Parathyroid adenoma (tissue), 2 donors: ENCODE results near the gene DSCAML1.

ENCODE experiments used
- H2AFZ ChIP-seq: fragments of 300-600 bp; sonication (generic); one replicate; pipeline ENCODE4 v1.7.0; 2017; ENCODE audit warnings: antibody characterized with exemption, mild to moderate bottlenecking
- H3K27ac ChIP-seq: fragments of 300-600 bp; sonication (generic); one replicate; pipeline ENCODE4 v1.7.0; 2017
- H3K27me3 ChIP-seq: fragments of 300-600 bp; sonication (generic); one replicate; pipeline ENCODE4 v1.7.0; 2017; ENCODE audit warnings: low read length; ENCODE audit not compliant: control insufficient read depth, insufficient read depth
- H3K36me3 ChIP-seq: fragments of 300-600 bp; sonication (generic); one replicate; pipeline ENCODE4 v1.7.0; 2017; ENCODE audit warnings: low read length; ENCODE audit not compliant: control insufficient read depth, insufficient read depth
- H3K4me1 ChIP-seq: fragments of 300-600 bp; sonication (generic); one replicate; pipeline ENCODE4 v1.7.0; 2017; ENCODE audit warnings: control low read depth
- H3K4me2 ChIP-seq: fragments of 300-600 bp; sonication (generic); one replicate; pipeline ENCODE4 v1.7.0; 2017; ENCODE audit warnings: low read length
- H3K4me3 ChIP-seq: fragments of 300-600 bp; sonication (generic); one replicate; pipeline ENCODE4 v1.7.0; 2017; ENCODE audit warnings: low read depth, low read length
- H3K79me2 ChIP-seq: fragments of 300-600 bp; sonication (generic); one replicate; pipeline ENCODE4 v1.7.0; 2017; ENCODE audit warnings: control low read depth
- H3K9ac ChIP-seq: fragments of 300-600 bp; sonication (generic); one replicate; pipeline ENCODE4 v1.7.0; 2017; ENCODE audit warnings: mild to moderate bottlenecking
- H3K9me3 ChIP-seq: fragments of 300-600 bp; sonication (generic); one replicate; pipeline ENCODE4 v1.7.0; 2017; ENCODE audit warnings: low read length; ENCODE audit not compliant: control insufficient read depth
- CTCF ChIP-seq: fragments of 300-600 bp; sonication (generic); IDR thresholded peaks from one replicate; pipeline ENCODE4 v1.7.0; 2017; ENCODE audit warnings: antibody characterized with exemption, mild to moderate bottlenecking
- donor health status: primary hyperparathyroidism.

The DSCAML1 gene

GRCh38 chr11:117626576-117626975 lies 170.4 kb downstream of the DSCAML1 start:
- no peak overlapping the region for H3K27ac ChIP-seq
- H2AFZ ChIP-seq, result no peak overlapping the region
- H3K4me1 ChIP-seq, result no peaks in the 10 kb centered on the region
- TF ChIP-seq CTCF, result no peak
- H3K79me2 ChIP-seq, result no peaks in the 10 kb centered on the region
- no peaks in the 10 kb centered on the region for H3K27me3 ChIP-seq
- no peak overlapping the region for H3K9ac ChIP-seq
- H3K36me3 ChIP-seq, result no peaks in the 10 kb centered on the region
- H3K4me3 ChIP-seq, result no peak overlapping the region
- no peaks in the 10 kb centered on the region for H3K9me3 ChIP-seq
- H3K4me2 ChIP-seq, result no peak overlapping the region

- no peaks in the 10 kb centered on the region for H3K4me1 ChIP-seq
Measured at GRCh38 chr11:117625237-117625636, 171.8 kb downstream of the DSCAML1 start.

DNA sequence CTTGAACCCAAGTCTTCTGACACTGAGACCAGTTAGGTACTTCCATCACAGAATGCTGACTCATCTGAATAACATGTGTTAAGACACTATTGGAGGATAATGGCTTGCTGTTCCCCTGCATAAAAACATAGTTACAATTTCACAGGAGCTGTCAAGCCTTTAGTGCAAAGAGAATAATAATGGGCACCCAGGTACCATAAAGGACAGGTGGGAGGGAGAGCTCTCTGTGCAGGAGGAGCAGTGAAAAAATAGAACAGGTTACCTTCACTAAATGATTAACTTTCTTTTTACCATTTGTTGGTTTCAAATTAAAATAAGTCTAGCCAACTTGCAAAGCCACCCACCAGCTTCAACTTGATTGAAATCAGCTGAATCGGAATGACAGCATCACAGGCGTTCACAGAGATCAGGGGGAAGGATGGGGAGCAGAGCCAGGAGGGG lies 173.2 kb downstream of the DSCAML1 start:
- H3K4me3 ChIP-seq, result no peak overlapping the region
- H3K9me3 ChIP-seq, result no peaks in the 10 kb centered on the region
- no peaks in the 10 kb centered on the region for H3K4me1 ChIP-seq
- no peak overlapping the region for H3K4me2 ChIP-seq
- TF ChIP-seq CTCF, result no peak
- H2AFZ ChIP-seq, result no peak overlapping the region
- no peak overlapping the region for H3K27ac ChIP-seq
- no peaks in the 10 kb centered on the region for H3K27me3 ChIP-seq
- H3K9ac ChIP-seq, result no peak overlapping the region
- no peaks in the 10 kb centered on the region for H3K79me2 ChIP-seq
- no peaks in the 10 kb centered on the region for H3K36me3 ChIP-seq

More at GRCh38 chr11:117625237-117625636, 171.8 kb downstream of the DSCAML1 start:
- Histone ChIP-seq H2AFZ (no peak overlapping the region), H3K9ac (no peak overlapping the region), H3K4me3 (no peak overlapping the region), H3K79me2 (no peaks in the 10 kb centered on the region), H3K9me3 (no peaks in the 10 kb centered on the region), H3K4me2 (no peak overlapping the region), H3K36me3 (no peaks in the 10 kb centered on the region), H3K27me3 (no peaks in the 10 kb centered on the region), H3K27ac (no peak overlapping the region)
- no peak for TF ChIP-seq CTCF

DNA sequence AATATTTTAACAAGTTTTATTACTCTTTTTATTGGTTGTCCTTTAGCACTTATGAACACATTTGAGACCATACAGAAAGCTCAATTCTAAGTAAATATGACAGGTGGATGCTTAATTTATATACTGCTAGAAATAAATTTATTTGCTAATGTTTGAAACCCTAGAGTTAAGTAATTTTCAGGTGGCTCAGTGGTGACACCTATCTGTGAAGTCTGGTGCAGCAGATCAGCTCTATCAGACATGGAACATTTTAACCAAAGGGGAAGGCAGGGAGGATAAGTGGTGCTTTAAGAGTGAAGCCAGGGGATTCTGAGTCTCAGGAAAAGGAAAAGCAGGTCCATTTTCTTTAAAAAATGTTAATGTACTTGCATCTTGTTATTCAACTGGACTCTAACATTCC lies 175.8 kb downstream of the DSCAML1 start:
- Histone ChIP-seq H3K9me3 (no peaks in the 10 kb centered on the region), H3K4me2 (no peak overlapping the region), H3K79me2 (no peaks in the 10 kb centered on the region), H3K9ac (no peak overlapping the region), H3K4me3 (no peak overlapping the region), H2AFZ (no peak overlapping the region), H3K27ac (no peak overlapping the region), H3K27me3 (no peaks in the 10 kb centered on the region), H3K36me3 (no peaks in the 10 kb centered on the region), H3K4me1 (no peaks in the 10 kb centered on the region)
- TF ChIP-seq CTCF, result no peak

DNA sequence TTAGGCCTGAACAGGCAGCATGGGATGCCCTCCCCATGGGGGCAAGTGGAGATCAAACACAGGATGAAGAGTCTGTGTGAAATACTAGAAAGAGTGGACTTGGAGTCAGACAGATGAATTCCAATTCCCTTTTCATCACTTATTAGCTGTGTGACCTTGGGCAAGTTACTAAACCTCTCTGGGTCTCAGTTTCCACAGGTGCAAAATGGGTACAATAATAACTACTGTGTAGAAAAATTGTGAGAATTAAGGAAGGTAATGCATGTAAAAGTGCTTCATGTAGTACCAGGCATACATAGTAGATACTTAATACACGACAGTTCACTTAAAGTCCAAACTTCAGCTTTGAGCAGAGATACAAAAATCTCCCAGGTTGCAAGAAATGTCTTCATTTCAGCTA lies 176.4 kb downstream of the DSCAML1 start:
- Histone ChIP-seq H3K36me3 (no peaks in the 10 kb centered on the region), H3K9ac (no peak overlapping the region), H3K4me3 (no peak overlapping the region), H3K27ac (no peak overlapping the region), H3K9me3 (no peaks in the 10 kb centered on the region), H3K4me2 (no peak overlapping the region), H3K27me3 (no peaks in the 10 kb centered on the region), H3K79me2 (no peaks in the 10 kb centered on the region), H2AFZ (no peak overlapping the region), H3K4me1 (no peaks in the 10 kb centered on the region)
- no peak for TF ChIP-seq CTCF
